Measurements from ENCODE around the gene ZFPL1. TPM values are rescaled to one million over a fixed set of nuclear protein-coding genes. Genes with fewer than 3 reads are reported as not detected.
A peak's percentile ranks its signal among the peaks of the same experiment; 100 is the strongest.

ZFPL1 gene
- total and polyA plus RNA-seq, 2 donors (not counting 3 experiments of a cell fraction or from before 2014, with no cell fraction given), result 37.6 to 139 TPM

DNA sequence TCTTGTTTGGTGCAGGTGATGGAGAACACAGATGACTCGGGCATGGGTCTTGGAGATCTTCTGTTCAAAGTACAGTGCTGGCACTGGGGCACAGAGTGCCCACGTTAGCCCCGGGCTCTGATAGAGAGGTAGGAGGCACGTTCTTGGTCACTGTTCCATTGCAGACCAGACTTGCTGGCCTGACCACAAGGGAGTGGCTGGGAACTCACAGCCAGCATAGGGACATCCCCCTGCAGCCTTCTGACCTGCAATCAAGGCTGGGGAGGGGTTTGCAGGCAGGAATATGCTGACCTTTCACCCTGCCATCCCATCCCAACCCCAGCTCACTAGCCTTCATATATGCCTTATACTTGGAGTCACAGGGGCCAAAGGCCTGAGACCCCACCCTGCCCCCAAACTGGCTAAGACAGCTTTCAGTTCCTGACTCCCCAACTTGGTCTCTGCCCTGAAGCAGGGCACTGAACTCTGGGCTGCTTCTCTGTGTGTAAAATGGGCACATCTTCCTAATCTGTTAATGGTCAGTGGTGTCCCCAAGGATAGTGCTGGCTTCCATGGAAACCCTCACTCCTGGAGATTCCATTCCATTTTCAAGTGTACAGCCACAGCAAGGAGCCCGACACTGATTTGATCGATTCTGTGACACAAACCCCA is 42.7 kb downstream of the ZFPL1 start:
- FAIRE-seq, result no peak
- H3K27me3 ChIP-seq (ENCODE audit: control insufficient read depth in 2 of 2, insufficient read depth in 2 of 2, low read length in 2 of 2), result no peaks in the 10 kb centered on the region
- no TSS peak for BruUV-seq (replicated peaks)
- H3K79me2 ChIP-seq (ENCODE audit: control insufficient read depth, insufficient read depth, low read length), result peaks cover 16% of the 10 kb centered on the region
- ChIA-PET CTCF (no interaction called here), POLR2A (interaction anchor here (1.4 kb wide), 1 partner anchor 8 kb away, joined by 3 read pairs; no protein-coding TSS in a partner anchor)
- TF ChIP-seq POLR2AphosphoS5 (IDR thresholded peaks at IDR 0.05; ENCODE audit: insufficient read depth, low read depth, low read length) (peak; percentile 43), POLR2A (IDR thresholded peaks at IDR 0.05; ENCODE audit: low read depth, low read length) (no peak), GATA2 (IDR thresholded peaks at IDR 0.05; ENCODE audit: insufficient read depth, insufficient read length, low read depth, low read length) (no peak)
- TF ChIP-seq, protein P1, sequence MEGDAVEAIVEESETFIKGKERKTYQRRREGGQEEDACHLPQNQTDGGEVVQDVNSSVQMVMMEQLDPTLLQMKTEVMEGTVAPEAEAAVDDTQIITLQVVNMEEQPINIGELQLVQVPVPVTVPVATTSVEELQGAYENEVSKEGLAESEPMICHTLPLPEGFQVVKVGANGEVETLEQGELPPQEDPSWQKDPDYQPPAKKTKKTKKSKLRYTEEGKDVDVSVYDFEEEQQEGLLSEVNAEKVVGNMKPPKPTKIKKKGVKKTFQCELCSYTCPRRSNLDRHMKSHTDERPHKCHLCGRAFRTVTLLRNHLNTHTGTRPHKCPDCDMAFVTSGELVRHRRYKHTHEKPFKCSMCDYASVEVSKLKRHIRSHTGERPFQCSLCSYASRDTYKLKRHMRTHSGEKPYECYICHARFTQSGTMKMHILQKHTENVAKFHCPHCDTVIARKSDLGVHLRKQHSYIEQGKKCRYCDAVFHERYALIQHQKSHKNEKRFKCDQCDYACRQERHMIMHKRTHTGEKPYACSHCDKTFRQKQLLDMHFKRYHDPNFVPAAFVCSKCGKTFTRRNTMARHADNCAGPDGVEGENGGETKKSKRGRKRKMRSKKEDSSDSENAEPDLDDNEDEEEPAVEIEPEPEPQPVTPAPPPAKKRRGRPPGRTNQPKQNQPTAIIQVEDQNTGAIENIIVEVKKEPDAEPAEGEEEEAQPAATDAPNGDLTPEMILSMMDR (IDR thresholded peaks at IDR 0.05; ENCODE audit: extremely low read depth in 1 of 2, insufficient read depth in 1 of 2, low read depth in 1 of 2, low read length in 2 of 2), result no peak
- TF ChIP-seq, protein P2, sequence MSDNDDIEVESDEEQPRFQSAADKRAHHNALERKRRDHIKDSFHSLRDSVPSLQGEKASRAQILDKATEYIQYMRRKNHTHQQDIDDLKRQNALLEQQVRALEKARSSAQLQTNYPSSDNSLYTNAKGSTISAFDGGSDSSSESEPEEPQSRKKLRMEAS (IDR thresholded peaks at IDR 0.05; ENCODE audit: insufficient read depth, insufficient read length), result no peak
- no peak overlapping the region for H2AFZ ChIP-seq (ENCODE audit: low read depth, low read length)
- H3K9me3 ChIP-seq (replicated peaks; ENCODE audit: control insufficient read depth, insufficient read depth, low read length), result no peaks in the 10 kb centered on the region
- peaks cover 4% of the 10 kb centered on the region for H3K4me1 ChIP-seq (ENCODE audit: control insufficient read depth, extremely low read depth, insufficient read depth, low read length)
- H3K9ac ChIP-seq (replicated peaks; ENCODE audit: extremely low read depth, insufficient read depth, low read length), result no peak overlapping the region
- H3K36me3 ChIP-seq (ENCODE audit: control insufficient read depth in 2 of 2, extremely low read depth in 1 of 2, insufficient read depth in 2 of 2, low read length in 2 of 2), result peaks cover 11 to 50% of the 10 kb centered on the region in 2 experiments
- intact Hi-C loops (cut with micrococcal nuclease), result no loop called here
- no peak overlapping the region for H3K4me2 ChIP-seq (ENCODE audit: insufficient read depth, low read length)
- no peak overlapping the region for H3K27ac ChIP-seq (ENCODE audit: insufficient read depth, low read depth, low read length)
- no peak overlapping the region for H3K4me3 ChIP-seq (replicated peaks in 1 of 3; ENCODE audit: insufficient read depth in 1 of 3, low read depth in 1 of 3, low read length in 3 of 3)
- no peaks in the 10 kb centered on the region for H4K20me1 ChIP-seq (replicated peaks; ENCODE audit: control insufficient read depth, extremely low read depth, insufficient read depth, low read length)
- dilution Hi-C loops (cut with MboI; ENCODE audit: extremely low pct_ligation_motif_present, low sequenced_read_pairs), result no loop called here
- H3K9me1 ChIP-seq (replicated peaks; ENCODE audit: control insufficient read depth, extremely low read depth, insufficient read depth, low read length), result no peaks in the 10 kb centered on the region
- DNase-seq (ENCODE audit: low read depth, low spot score), result no peak

Data from endothelial cell of umbilical vein (primary cell).